Heart left ventricle (tissue), 13 donors: Measurements from ENCODE around the gene ACAP3.

Experiments used
- CTCF ChIP-seq, 12 donors: fragments of 200-600 bp; sonication (generic) in 4 of 12; IDR thresholded peaks; one replicate each; pipeline versions ENCODE4 v1.5.0 to v1.8.0; 2018 to 2022; ENCODE audit warnings: antibody characterized with exemption in 12 of 12, mild to moderate bottlenecking in 5 of 12
- POLR2A ChIP-seq, 2 donors: fragments of 450-650 bp; IDR thresholded peaks; one replicate each; pipeline ENCODE4 v1.6.1; 2017; ENCODE audit warnings: antibody characterized with exemption in 2 of 2, mild to moderate bottlenecking in 2 of 2, moderate library complexity in 2 of 2
- donor health status: ischemic (EF 13 %, LVEDD 7.1; RV severe dilation, severe dysfunction).
- donor health status: DM: no; HTN: yes; CAD: no.
- donor health status: DM: no; HTN: no; CAD: no.
- donor health status: ischemic (EF 25% LVEDD 6.9; RV normal size, moderate dysfunction).
- donor health status: ischemic (EF 25% LVEDD 5.7; RV mildly dilated, moderate dysfunction).
- donor health status: ischemic (EF 35%, LVEDD 5.7; RV mildly dilated, moderate dysfunction).
- donor health status: nonischemic (EF 11% LVEDD 7.7; RV severe dilation, severe dysfunction).
- donor health status: DM: yes; HTN: yes; CAD: no.
- donor health status: PGD.
- donor health status: ischemic (EF 29% LVEDD 5.4; RV normal size, mild dysfunction).
- donor health status: nonischemic (EF 23%, LVEDD 6.1; RV moderate dilation, normal function).

DNA sequence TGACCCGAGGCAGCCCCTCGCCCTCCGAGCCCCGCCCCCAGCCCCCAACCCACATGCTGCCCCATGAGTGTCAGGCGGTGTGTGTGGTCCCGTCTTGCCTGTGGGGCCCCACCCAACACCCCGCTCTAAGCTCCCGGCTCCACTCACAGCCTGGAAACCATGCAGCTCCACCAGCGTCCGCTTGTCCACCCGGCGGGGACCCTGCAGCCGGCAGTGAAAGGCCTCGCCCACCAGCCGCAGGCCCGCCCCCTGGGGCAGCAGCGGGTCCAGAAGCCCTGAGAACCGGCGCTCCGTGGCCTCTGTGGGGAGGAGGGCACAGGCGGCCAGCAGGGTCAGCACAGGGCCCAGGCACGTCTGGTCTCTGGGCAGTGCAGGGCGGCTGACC, 63.9 kb downstream of the ACAP3 start:
- TF ChIP-seq POLR2A (IDR thresholded peaks at IDR 0.05) (no peak), CTCF (IDR thresholded peaks at IDR 0.05) (no peak)
